D341Med (cell line): ENCODE results near the gene POC5.
"Not testable (repeated sequence)": the region's sequence is repeated elsewhere in the genome, so short reads cannot be mapped to it uniquely, and the experiment has no call there.

Experiments
- DNase-seq: peaks from one replicate; pipeline ENCODE4 v3.0.0; 2012; ENCODE audit warnings: low spot score

POC5 gene

GRCh38 chr5:75701856-75702255 lies 15.4 kb downstream of the POC5 start:
- no peak for DNase-seq

DNA sequence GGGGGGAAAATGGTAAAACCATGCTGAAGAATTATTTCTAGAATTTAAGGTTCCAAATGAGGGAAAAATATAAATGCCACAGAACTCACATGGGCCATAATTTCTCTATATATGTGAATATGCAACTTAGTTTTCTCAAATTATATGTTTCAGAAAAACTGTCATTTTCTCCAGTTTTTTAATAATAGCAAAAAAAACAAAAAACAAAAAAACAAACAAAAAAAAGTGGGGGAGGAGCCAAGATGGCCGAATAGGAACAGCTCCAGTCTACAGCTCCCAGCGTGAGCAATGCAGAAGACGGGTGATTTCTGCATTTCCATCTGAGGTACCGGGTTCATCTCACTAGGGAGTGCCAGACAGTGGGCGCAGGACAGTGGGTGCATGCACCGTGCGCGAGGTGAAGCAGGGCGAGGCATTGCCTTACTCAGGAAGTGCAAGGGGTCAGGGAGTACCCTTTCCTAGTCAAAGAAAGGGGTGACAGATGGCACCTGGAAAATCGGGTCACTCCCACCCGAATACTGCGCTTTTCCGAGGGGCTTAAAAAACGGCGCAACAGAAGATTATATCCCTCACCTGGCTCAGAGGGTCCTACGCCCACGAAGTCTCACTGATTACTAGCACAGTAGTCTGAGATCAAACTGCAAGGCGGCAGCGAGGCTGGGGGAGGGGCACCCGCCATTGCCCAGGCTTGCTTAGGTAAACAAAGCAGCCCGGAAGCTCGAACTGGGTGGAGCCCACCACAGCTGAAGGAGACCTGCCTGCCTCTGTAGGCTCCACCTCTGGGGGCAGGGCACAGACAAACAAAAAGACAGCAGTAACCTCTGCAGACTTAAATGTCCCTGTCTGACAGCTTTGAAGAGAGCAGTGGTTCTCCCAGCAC lies 21.5 kb downstream of the POC5 start:
- DNase-seq: not testable (repeated sequence)

GRCh38 chr5:75694781-75695180 lies 22.5 kb downstream of the POC5 start:
- DNase-seq: no peak

- DNase-seq: no peak
These were observed 26.6 kb downstream of the POC5 start for GRCh38 chr5:75690669-75691068.

- no peak for DNase-seq
These were observed 30.8 kb downstream of the POC5 start for GRCh38 chr5:75686480-75686879.

- DNase-seq: no peak
These were observed 32.1 kb downstream of the POC5 start for GRCh38 chr5:75685141-75685540.

DNA sequence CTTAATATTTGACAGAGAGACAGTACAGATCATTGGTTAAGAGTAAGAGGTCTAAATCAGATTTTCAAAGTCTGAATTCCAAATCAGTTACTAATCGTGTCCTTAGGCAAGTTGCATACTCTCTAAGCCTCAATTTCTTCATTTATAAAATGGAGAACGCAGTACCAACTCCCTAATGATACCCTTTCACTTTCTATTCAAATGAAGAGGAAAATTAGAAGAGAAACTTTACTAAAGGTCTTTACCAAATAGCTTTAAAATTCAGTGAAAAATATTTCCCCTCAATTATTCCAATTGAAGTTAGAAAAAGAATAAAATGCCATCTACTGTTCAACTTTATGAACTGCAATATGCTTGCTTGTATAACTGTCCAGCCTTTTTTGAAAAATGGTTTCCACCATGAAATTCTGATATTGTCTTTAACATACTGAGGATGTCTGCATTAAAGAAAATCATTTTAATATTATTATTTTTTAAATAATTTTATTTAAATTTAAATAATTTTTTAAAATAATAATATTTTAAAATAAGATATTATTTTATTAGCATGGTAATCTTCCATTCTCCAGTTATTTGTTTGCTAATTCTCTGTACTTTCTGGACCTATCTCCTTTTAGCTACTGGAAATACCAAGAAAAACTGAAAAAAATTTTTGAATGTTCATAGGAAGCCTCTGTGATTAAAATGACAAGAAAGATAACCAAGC lies 36.0 kb downstream of the POC5 start:
- DNase-seq: no peak

DNA sequence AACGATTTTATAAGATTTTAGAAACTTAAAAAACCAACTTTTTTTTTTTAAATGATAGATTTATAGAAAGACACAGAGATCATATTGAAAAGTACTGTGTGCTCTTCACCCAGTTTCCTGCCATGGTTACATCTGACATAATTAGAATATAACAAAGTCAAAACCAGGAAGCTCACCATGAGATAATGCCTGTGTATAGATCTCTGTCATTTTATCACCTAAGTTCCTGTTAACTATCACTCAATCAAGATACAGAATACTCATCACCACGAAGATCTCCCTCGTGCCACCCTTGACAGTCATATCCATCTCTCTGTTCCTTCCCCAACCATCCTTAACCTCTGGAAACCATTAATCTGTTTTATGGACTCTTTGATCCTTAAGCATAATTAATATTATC lies 39.1 kb downstream of the POC5 start:
- no peak for DNase-seq

DNA sequence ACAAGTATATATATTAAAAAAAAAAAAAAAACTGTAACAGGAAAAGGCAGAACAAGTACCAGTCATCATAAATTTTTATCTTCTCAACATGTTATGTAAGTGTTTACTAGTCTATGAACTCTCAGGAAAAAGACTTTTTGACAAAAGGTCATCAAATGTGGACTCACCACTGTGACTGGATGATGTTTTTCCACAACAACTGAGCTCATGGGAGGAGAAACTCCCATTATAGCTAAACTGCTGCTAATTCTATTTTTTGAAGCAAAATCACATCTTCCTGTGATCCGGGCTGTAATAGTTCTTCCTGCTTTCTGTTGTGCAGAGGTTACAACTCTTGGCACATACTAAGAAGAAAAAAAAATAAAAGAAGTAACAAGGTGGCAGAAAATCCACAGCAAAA lies 39.6 kb downstream of the POC5 start:
- no peak for DNase-seq

GRCh38 chr5:75675783-75676182 lies 41.5 kb downstream of the POC5 start:
- no peak for DNase-seq

DNA sequence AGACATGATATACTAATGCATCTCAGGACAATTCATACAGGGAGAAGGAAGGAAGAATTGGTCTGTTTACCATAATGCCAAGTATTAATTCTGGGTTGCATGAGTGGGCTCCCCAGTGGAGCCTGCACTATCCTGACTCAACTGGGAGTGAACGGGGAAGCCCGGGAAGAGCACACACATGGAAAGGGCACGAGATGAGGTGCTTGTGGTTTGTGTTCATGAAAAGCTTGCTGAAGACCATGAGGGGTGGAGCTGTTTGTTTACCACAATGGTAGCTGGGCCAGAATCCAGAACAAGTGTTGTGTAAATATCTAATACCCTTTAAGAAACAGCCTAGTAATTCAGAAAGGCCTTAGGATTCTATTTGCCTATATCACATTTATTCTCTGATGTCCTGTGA lies 44.6 kb downstream of the POC5 start:
- DNase-seq: no peak

DNA sequence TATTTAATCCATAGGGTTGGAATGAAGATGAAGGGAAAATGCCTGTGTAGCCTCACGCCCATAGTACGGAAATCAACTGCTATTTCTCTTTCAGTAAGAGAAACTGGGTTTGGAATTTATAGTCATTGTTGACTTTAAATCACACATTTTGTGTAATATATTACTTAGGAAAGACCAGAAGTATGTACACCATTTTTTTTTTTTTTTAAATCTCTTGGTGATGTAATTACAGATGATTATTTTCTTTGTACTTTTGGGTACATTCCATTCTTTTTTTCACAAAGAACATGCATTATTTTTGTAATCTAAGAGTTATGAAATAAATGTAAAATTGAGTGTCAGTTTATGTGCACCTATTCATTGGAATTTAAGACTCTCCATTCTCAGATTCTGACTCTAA lies 45.7 kb downstream of the POC5 start:
- DNase-seq: no peak

DNA sequence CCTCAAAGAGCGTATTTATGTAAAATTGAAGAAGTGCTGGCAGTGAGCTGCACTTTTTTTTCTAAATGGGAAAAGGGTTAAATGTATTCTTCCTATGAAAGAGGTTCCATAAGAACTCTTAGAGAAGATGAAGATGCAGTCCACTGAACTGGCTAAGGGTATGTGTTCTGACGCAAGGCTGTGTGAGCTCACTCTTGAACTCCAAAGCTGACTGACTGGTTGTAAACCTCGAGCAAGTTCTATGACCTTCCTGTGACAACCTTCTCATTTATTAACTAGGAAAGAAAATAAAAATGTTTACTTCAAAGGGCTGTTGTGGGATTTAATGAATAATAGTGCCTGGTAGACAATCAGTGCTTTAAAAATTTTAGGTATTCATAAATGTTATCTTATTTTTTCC lies 46.7 kb downstream of the POC5 start:
- DNase-seq: no peak

GRCh38 chr5:75668977-75669689 lies 48.1 kb downstream of the POC5 start:
- DNase-seq: no peak

GRCh38 chr5:75668445-75668844 lies 48.8 kb downstream of the POC5 start:
- no peak for DNase-seq

GRCh38 chr5:75667586-75667985 lies 49.7 kb downstream of the POC5 start:
- DNase-seq: no peak

GRCh38 chr5:75666801-75667200 lies 50.4 kb downstream of the POC5 start:
- no peak for DNase-seq

- no peak for DNase-seq
These were observed 52.3 kb downstream of the POC5 start for GRCh38 chr5:75664979-75665378.

DNA sequence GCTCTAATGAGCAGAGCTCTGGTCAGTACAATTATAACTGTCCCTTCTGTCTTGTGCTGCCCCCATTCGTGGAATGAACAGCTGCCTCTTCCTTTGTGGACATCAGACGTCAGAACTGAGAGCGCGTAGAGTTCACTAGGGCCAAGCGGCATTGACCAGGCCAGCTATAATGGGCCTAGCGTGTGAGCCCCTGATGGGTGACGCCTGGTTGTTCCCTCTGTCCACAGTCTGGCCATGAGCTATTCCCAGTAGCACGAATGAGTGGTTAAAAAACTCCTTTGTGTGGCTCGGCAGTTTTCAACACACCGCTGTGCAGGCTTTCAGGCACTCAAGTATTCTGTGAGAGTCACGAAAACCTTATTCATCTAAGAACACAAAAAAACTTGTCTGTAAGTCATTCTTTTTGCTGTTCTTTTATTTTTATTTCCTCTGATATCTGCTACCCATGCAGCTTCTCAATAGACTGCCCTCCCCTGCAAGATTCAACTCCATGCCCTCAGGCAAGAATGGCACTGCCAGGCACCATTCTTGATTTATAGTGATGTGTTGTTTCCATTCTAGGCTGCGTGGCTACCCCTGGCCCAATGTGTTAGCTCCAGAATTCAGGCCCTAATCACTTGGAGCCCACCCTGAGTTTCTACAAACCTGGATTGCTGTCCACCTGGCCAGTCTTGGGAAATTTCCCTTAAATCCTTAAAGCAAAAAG lies 53.5 kb downstream of the POC5 start:
- no peak for DNase-seq

- no peak for DNase-seq
These were observed 55.2 kb downstream of the POC5 start for GRCh38 chr5:75662061-75662460.

DNA sequence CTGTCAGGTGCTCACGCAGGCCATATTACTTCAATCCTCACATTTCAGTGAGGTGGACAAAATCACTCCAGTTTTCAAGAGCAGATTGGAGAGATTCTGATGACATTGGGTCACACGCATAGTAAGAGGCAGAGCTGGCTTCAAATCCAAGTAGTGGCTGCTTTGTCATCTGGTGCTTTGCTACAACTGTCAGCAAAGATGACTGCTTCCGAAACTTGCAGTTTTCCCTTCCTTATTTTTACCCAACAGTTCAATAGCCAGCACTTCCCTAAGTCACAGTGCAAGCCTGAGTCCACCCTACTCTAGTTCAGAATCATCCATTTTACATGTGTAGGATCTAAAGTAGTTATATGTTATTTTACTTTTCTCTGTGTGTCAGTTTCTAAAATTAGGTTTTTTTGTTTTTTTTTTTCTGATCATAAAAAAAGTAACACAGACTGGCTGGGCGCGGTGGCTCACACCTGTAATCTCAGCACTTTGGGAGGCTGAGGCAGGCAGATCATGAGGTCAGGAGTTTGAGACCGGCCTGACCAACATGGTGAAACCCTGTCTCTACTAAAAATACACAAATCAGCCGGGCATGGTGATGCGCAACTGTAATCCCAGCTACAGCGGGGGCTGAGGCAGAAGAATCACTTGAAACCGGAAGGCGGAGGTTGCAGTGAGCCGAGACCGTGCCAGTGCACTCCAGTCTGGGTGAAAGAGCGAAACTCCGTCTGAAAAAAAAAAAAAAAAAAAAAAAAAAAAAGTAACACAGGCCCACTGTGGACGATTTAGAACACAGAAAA lies 56.4 kb downstream of the POC5 start:
- no peak for DNase-seq
